HG03442 (cell line): Measurements from ENCODE around the gene SPOPL.

Source experiments
- ATAC-seq: cut with Tn5 transposase; IDR thresholded peaks from one replicate; pipeline ENCODE4 v1.9.1; 2021; ENCODE audit warnings: mild to moderate bottlenecking, moderate library complexity; ENCODE audit not compliant: unreplicated experiment

The SPOPL gene

GRCh38 chr2:138493334-138493733 lies 8.2 kb upstream of the SPOPL start:
- ATAC-seq = no peak

GRCh38 chr2:138494265-138494966 lies 7.2 kb upstream of the SPOPL start:
- no peak for ATAC-seq

- no peak for ATAC-seq
Observed at GRCh38 chr2:138495384-138495783, 6.2 kb upstream of the SPOPL start.

- ATAC-seq = no peak
Observed at GRCh38 chr2:138496096-138496651, 5.4 kb upstream of the SPOPL start.

GRCh38 chr2:138497294-138497693 lies 4.3 kb upstream of the SPOPL start:
- ATAC-seq = no peak

GRCh38 chr2:138499684-138500083 lies 1.9 kb upstream of the SPOPL start:
- ATAC-seq = no peak

GRCh38 chr2:138500592-138501424 lies 762 bp upstream of the SPOPL start:
- ATAC-seq = no peak

- ATAC-seq = peak; percentile 0
Observed at GRCh38 chr2:138502255-138503086, 901 bp downstream of the SPOPL start.

- ATAC-seq = peak; percentile 21
Observed at GRCh38 chr2:138503087-138503442, 1.5 kb downstream of the SPOPL start.

- ATAC-seq = no peak
Observed at GRCh38 chr2:138503652-138504051, 2.1 kb downstream of the SPOPL start.

GRCh38 chr2:138504092-138504491 lies 2.5 kb downstream of the SPOPL start:
- ATAC-seq = no peak

- ATAC-seq = peak; percentile 30
Observed at GRCh38 chr2:138504546-138505235, 3.1 kb downstream of the SPOPL start.

GRCh38 chr2:138507267-138507666 lies 5.7 kb downstream of the SPOPL start:
- no peak for ATAC-seq

- no peak for ATAC-seq
Observed at GRCh38 chr2:138510319-138510718, 8.7 kb downstream of the SPOPL start.

GRCh38 chr2:138512672-138513071 lies 11.1 kb downstream of the SPOPL start:
- no peak for ATAC-seq

GRCh38 chr2:138514173-138514572 lies 12.6 kb downstream of the SPOPL start:
- ATAC-seq = no peak

- no peak for ATAC-seq
Observed at GRCh38 chr2:138515092-138515491, 13.5 kb downstream of the SPOPL start.

- ATAC-seq = no peak
Observed at GRCh38 chr2:138516030-138516704, 14.6 kb downstream of the SPOPL start.

GRCh38 chr2:138518860-138519259 lies 17.3 kb downstream of the SPOPL start:
- no peak for ATAC-seq

- no peak for ATAC-seq
Observed at GRCh38 chr2:138521821-138522220, 20.3 kb downstream of the SPOPL start.
